Stimulated activated CD4-positive, alpha-beta T cell treated with anti-CD3 and anti-CD28 coated beads, TNF-alpha, amount 100 ng/mL, for 4 hours (primary cell): ENCODE measurements around the gene ATF5.

Experiments
- DNase-seq, 3 experiments: peaks; one replicate each; pipeline ENCODE4 v3.0.0-alpha.2; 2020; ENCODE audit warnings: low read depth in 3 of 3

The ATF5 gene

GRCh38 chr19:49894879-49895565 is 34.0 kb upstream of the ATF5 start:
- no peak for DNase-seq

- DNase-seq: no peak
Measured at GRCh38 chr19:49895566-49896297, 33.3 kb upstream of the ATF5 start.

GRCh38 chr19:49896863-49897621 is 32.0 kb upstream of the ATF5 start, which contains the start of gene IL4I1:
Gene IL4I1, minus strand, starts transcription at chr19:49896887. Its CDS starts 727 bp downstream, at chr19:49896160.
- DNase-seq: peak in 2 of 3 experiments; percentile 29 to 60

- no peak for DNase-seq
Measured at GRCh38 chr19:49904136-49904535, 24.9 kb upstream of the ATF5 start.

GRCh38 chr19:49906879-49907564 is 22.0 kb upstream of the ATF5 start:
- DNase-seq: no peak

GRCh38 chr19:49907745-49908446 is 21.1 kb upstream of the ATF5 start:
- DNase-seq: no peak

GRCh38 chr19:49908480-49909420 is 20.3 kb upstream of the ATF5 start:
- DNase-seq: no peak

GRCh38 chr19:49910179-49910578 is 18.8 kb upstream of the ATF5 start:
- DNase-seq: no peak

- no peak for DNase-seq
Measured at GRCh38 chr19:49911381-49912145, 17.4 kb upstream of the ATF5 start.

GRCh38 chr19:49912965-49913685 is 15.9 kb upstream of the ATF5 start:
- DNase-seq: no peak

- no peak for DNase-seq
Measured at GRCh38 chr19:49913720-49914119, 15.3 kb upstream of the ATF5 start.

GRCh38 chr19:49915271-49915670 is 13.7 kb upstream of the ATF5 start:
- no peak for DNase-seq

GRCh38 chr19:49916839-49917733 is 11.9 kb upstream of the ATF5 start:
- DNase-seq: no peak

GRCh38 chr19:49918089-49918488 is 10.9 kb upstream of the ATF5 start:
- no peak for DNase-seq

GRCh38 chr19:49920624-49921363 is 8.2 kb upstream of the ATF5 start:
- DNase-seq: no peak

GRCh38 chr19:49921871-49922795 is 6.9 kb upstream of the ATF5 start:
- no peak for DNase-seq
